Fibroblast of lung (primary cell): ENCODE results near the gene VPS54. TPM values are rescaled to one million over a fixed set of nuclear protein-coding genes. Genes with fewer than 3 reads are reported as not detected.
"Not testable (repeated sequence)": the region's sequence is repeated elsewhere in the genome, so short reads cannot be mapped to it uniquely, and the experiment has no call there.

Source experiments
- DNase-seq, 2 donors: peaks; one replicate each; pipeline versions ENCODE4 v3.0.0 to v3.0.0-alpha.2; 2010; ENCODE audit warnings: low read depth in 2 of 2
- H2AFZ ChIP-seq: 2 replicates; pipeline ENCODE4 v1.5.1; 2012; ENCODE audit warnings: low read length, control low read depth, inconsistent platforms
- H3K27ac ChIP-seq: 2 replicates; pipeline ENCODE4 v1.5.1; 2011; ENCODE audit warnings: low read length, control low read depth; ENCODE audit not compliant: insufficient read depth
- H3K27me3 ChIP-seq: 2 replicates; pipeline ENCODE4 v1.5.1; 2011; ENCODE audit warnings: mild to moderate bottlenecking, low read length; ENCODE audit not compliant: control insufficient read depth, insufficient read depth
- H3K36me3 ChIP-seq: 2 replicates; pipeline ENCODE4 v1.5.1; 2011; ENCODE audit warnings: low read length; ENCODE audit not compliant: control insufficient read depth, insufficient read depth
- H3K4me1 ChIP-seq: 2 replicates; pipeline ENCODE4 v1.5.1; 2011; ENCODE audit warnings: low read length; ENCODE audit not compliant: control insufficient read depth, insufficient read depth; ENCODE audit errors: extremely low read depth
- H3K4me2 ChIP-seq: 2 replicates; pipeline ENCODE4 v1.5.1; 2011; ENCODE audit warnings: low read length, control low read depth; ENCODE audit not compliant: insufficient read depth; ENCODE audit errors: extremely low read depth
- H3K4me3 ChIP-seq, 4 experiments: fragments of 200-600 bp in 1 of 4; sonication (generic) in 1 of 4; replicated peaks in 1 of 4; 2 replicates each; pipeline ENCODE4 v1.5.1; 2011 to 2016; ENCODE audit warnings: low read length in 4 of 4, low read depth in 3 of 4, mild to moderate bottlenecking in 3 of 4, control low read depth in 2 of 4, inconsistent platforms in 1 of 4, mixed read lengths in 1 of 4; ENCODE audit not compliant: insufficient read depth in 1 of 4; ENCODE audit errors: control extremely low read depth in 1 of 4
- H3K79me2 ChIP-seq: 2 replicates; pipeline ENCODE4 v1.5.1; 2012; ENCODE audit warnings: mild to moderate bottlenecking, low read length, inconsistent platforms; ENCODE audit not compliant: control insufficient read depth, insufficient read depth
- H3K9ac ChIP-seq: 2 replicates; pipeline ENCODE4 v1.5.1; 2011; ENCODE audit warnings: mild to moderate bottlenecking, low read length, control low read depth; ENCODE audit not compliant: insufficient read depth
- H3K9me3 ChIP-seq: 2 replicates; pipeline ENCODE4 v1.5.1; 2012; ENCODE audit warnings: low read depth, low read length; ENCODE audit not compliant: control insufficient read depth, insufficient read depth
- H4K20me1 ChIP-seq: 2 replicates; pipeline ENCODE4 v1.5.1; 2011; ENCODE audit warnings: low read length; ENCODE audit not compliant: control insufficient read depth, insufficient read depth; ENCODE audit errors: extremely low read depth
- EZH2 ChIP-seq: IDR thresholded peaks from 2 replicates; pipeline ENCODE4 v1.5.1; 2012; ENCODE audit warnings: low read length, control low read depth, mild to moderate bottlenecking; ENCODE audit errors: missing control alignments
- polyA plus RNA-seq, 2 donors: library from polyadenylated mRNA; depleted of rRNA in 1 of 2; stranded (reverse) in 1 of 2; unstranded in 1 of 2; fragments of >200 nt; gene quantifications; 2 replicates each; pipeline ENCODE4 v1.2.1, GENCODE V29; 2011 to 2012; ENCODE audit warnings: missing spikeins in 1 of 2
- total RNA-seq: library from RNA; depleted of rRNA; stranded (reverse); fragments of >200 nt; gene quantifications from 2 replicates; pipeline ENCODE4 v1.2.1, GENCODE V29; 2014
- TF ChIP-seq, protein P1 (sequence below), 2 donors: IDR thresholded peaks in 1 of 2; conservative IDR thresholded peaks in 1 of 2; 1 replicate in 1 of 2; 2 replicates in 1 of 2; pipeline ENCODE4 v1.5.1; 2011 to 2012; ENCODE audit warnings: low read length in 2 of 2, control low read depth in 1 of 2, inconsistent platforms in 1 of 2, low read depth in 1 of 2, mild to moderate bottlenecking in 1 of 2

VPS54 gene
- total and polyA plus RNA-seq, 2 donors (not counting 1 experiment from before 2014, with no cell fraction given): 18.4 to 29.7 TPM

DNA sequence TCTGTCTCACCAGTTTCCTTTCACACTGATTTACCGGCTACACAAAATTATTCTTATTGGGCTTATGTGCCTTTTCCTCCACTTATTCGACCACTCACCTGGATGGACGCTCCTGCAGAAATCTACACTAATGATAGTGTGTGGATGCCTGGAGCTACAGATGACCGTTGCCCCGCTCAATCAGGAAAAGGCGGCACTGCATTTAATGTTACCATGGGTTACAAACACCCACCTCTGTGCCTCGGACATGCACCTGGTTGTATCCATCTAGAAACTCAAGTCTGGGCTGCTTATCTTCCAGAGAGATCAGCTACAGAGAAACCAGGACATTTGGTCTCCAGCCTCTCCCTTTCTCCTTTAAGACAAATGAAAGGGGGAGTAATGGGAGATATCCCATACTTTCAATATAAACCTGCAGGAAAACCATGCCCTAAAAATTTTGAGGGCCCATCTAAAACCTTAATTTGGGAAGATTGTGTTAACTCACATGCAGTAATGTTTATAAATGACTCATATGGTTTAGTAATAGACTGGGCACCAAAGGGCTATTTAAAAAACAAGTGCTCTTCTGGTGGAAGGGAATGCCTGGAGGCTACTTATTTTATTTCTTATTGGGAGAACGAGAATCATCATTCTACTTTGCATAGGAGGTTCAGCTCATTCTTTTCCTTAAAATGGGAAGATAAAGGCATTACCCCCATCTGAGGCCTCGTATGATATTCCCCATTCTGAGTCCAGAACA is 24.7 kb downstream of the VPS54 start:
- H3K4me2 ChIP-seq, H3K27me3 ChIP-seq, H3K9ac ChIP-seq, H3K9me3 ChIP-seq, H3K4me3 ChIP-seq, H3K36me3 ChIP-seq, H2AFZ ChIP-seq, H3K27ac ChIP-seq, H3K79me2 ChIP-seq, H4K20me1 ChIP-seq, H3K4me1 ChIP-seq: not testable (repeated sequence)
- peak; percentile 25 to 35 for DNase-seq

DNA sequence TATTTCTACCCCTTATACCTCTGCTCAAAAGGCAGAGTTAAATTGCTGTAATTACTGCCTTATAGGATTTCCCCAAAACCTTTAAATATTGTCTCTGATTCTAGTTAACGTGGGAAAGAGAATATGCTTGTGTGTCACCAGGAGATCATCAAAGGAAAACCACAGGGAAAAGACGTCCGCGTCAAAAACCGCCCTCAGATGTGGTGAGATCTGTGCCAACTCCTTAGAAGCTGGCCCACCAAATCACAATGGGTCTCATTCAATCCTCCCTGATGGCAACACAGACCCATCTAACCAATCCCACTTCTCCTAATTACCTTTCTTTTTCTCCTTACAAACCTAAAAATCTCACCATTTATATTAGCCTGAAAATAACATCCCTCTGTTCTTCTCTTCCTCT is 25.4 kb downstream of the VPS54 start:
- H3K27ac ChIP-seq: no peak overlapping the region
- peak in 1 of 2 donors; percentile 48 for DNase-seq
- peaks cover 4% of the 10 kb centered on the region for H3K79me2 ChIP-seq

DNA sequence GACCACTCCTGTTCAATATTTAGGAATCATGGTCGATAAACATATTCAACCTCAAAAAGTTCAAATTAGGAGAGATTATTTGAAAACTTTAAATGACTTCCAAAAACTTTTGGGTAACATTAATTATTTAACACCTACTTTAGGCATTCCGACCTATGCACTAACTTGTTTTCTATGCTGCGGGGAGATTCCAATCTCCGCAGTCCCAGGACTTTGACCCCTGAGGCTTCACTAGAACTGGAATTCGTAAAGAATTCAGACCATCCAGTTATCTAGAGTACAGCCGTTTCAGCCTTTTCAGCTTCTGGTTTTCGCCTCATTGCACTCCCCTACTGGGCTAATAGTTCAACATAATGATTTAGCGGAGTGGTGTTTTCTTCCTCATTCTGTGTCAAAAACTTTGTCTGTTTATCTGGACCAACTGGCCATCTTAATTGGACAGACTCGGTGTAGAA is 26.1 kb downstream of the VPS54 start:
- H3K79me2 ChIP-seq, H4K20me1 ChIP-seq, DNase-seq, H3K36me3 ChIP-seq, H3K27ac ChIP-seq, H3K9ac ChIP-seq, H2AFZ ChIP-seq, H3K4me2 ChIP-seq, H3K27me3 ChIP-seq, H3K4me3 ChIP-seq, H3K9me3 ChIP-seq, H3K4me1 ChIP-seq: not testable (repeated sequence)

More for the DNA sequence above, 25.4 kb downstream of the VPS54 start:
- Histone ChIP-seq H3K4me2 (no peak overlapping the region), H3K27me3 (no peaks in the 10 kb centered on the region), H3K9me3 (no peaks in the 10 kb centered on the region), H3K36me3 (no peaks in the 10 kb centered on the region), H3K9ac (no peak overlapping the region), H3K4me3 (no peak overlapping the region), H2AFZ (no peak overlapping the region), H4K20me1 (no peaks in the 10 kb centered on the region), H3K4me1 (no peaks in the 10 kb centered on the region)
- no peak for TF ChIP-seq EZH2
- TF ChIP-seq, protein P1, sequence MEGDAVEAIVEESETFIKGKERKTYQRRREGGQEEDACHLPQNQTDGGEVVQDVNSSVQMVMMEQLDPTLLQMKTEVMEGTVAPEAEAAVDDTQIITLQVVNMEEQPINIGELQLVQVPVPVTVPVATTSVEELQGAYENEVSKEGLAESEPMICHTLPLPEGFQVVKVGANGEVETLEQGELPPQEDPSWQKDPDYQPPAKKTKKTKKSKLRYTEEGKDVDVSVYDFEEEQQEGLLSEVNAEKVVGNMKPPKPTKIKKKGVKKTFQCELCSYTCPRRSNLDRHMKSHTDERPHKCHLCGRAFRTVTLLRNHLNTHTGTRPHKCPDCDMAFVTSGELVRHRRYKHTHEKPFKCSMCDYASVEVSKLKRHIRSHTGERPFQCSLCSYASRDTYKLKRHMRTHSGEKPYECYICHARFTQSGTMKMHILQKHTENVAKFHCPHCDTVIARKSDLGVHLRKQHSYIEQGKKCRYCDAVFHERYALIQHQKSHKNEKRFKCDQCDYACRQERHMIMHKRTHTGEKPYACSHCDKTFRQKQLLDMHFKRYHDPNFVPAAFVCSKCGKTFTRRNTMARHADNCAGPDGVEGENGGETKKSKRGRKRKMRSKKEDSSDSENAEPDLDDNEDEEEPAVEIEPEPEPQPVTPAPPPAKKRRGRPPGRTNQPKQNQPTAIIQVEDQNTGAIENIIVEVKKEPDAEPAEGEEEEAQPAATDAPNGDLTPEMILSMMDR (conservative IDR thresholded peaks at IDR 0.05 in 1 of 2, IDR thresholded peaks at IDR 0.05 in 1 of 2; ENCODE audit: low read depth in 1 of 2, low read length in 2 of 2): no peak

DNA sequence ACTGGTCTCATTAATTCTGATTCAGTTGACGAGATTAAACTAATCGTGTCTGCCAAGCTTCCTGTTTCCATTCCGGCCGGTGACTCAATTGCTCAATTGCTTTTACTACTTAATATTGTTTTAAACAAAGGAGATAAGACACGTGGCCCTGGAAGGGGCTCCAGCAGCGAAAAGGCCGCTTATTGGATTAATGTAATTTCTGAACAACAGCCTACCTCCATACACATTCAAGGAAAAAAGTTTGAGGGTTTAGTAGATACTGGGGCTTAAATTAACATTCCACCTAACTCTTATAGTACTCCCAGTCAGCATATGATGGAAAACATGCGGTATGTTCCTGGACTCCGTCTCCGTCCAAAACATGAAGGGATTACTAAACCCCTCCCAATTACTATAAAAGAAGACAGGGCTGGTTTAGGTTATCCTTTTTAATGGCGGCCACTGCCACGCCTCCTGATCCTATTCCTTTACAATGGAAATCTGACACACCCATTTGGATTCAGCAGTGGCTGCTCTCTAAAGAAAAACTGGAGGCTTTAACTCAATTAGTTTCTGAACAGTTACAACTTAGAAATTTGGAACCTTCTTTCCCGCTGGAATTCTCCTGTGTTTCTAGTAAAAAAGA is 27.1 kb downstream of the VPS54 start:
- H3K9ac ChIP-seq: no peak overlapping the region
- no peaks in the 10 kb centered on the region for H3K36me3 ChIP-seq
- no peaks in the 10 kb centered on the region for H3K9me3 ChIP-seq
- no peak overlapping the region for H3K4me3 ChIP-seq
- H3K4me1 ChIP-seq: no peaks in the 10 kb centered on the region
- no peak overlapping the region for H2AFZ ChIP-seq
- H3K79me2 ChIP-seq: peaks cover 4% of the 10 kb centered on the region
- no peak for DNase-seq
- H3K4me2 ChIP-seq: no peak overlapping the region
- H3K27ac ChIP-seq: no peak overlapping the region
- no peak for TF ChIP-seq EZH2
- TF ChIP-seq, protein P1 (conservative IDR thresholded peaks at IDR 0.05 in 1 of 2, IDR thresholded peaks at IDR 0.05 in 1 of 2; ENCODE audit: low read depth in 1 of 2, low read length in 2 of 2): no peak
- H4K20me1 ChIP-seq: no peaks in the 10 kb centered on the region
- no peaks in the 10 kb centered on the region for H3K27me3 ChIP-seq

DNA sequence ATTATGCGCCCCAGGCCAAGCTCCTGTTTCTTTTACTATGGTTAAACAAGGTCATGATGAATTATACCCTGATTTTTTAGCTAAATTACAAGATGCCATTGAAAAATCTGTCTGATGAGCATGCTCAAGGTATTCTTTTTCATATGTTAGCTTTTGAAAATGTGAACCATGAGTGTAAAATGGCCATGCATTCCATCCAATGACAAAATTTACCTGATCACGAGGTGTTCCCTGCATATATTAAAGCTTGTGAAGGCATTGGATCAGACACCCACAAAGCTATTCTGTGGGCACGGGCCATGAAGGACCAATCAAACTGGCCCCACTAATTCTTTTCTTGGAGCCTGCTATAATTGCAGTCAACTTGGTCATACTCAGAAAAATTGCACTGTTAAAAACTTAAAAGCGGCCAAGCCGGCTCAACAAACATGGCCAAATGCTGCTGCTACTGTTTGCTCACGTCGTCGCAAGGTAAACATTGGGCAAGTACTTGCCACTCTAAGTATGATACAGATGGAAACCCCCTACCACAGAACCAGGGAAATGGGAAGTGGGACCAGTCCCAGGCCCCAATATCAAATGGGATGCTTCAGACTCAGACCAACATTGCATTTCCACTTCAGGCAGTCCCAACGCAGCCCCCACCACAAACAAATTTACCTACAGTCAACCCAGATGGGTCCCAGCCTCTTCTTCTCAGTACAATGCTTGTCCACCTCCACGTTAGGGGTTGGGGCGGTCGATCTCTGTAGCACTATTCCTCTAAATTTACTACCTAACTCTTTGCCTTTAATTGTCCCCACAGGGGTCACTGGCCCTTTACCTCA is 27.8 kb downstream of the VPS54 start:
- H3K9me3 ChIP-seq, H2AFZ ChIP-seq, H3K79me2 ChIP-seq, H3K4me1 ChIP-seq, H3K36me3 ChIP-seq, H3K4me3 ChIP-seq, DNase-seq, H3K27me3 ChIP-seq, H3K27ac ChIP-seq, H3K9ac ChIP-seq, H3K4me2 ChIP-seq, H4K20me1 ChIP-seq: not testable (repeated sequence)
